ELF-1 (cell line): ENCODE measurements around the gene CHMP4A.

Experiments used
- DNase-seq: peaks from one replicate; pipeline ENCODE4 v3.0.0-alpha.2; 2016; ENCODE audit warnings: low read depth, low spot score

Gene CHMP4A

GRCh38 chr14:24196071-24197055 is 16.9 kb downstream of the CHMP4A start:
- peak; percentile 60 for DNase-seq

- DNase-seq: peak; percentile 92
Measured at GRCh38 chr14:24195186-24196070, 17.9 kb downstream of the CHMP4A start, which contains the start of gene TM9SF1. TSS of gene TM9SF1 (minus strand) at chr14:24195441. CDS start at chr14:24195019, 422 bp downstream.

GRCh38 chr14:24194873-24195185 is 18.5 kb downstream of the CHMP4A start:
- DNase-seq: no peak

GRCh38 chr14:24194186-24194872 is 19.0 kb downstream of the CHMP4A start:
- no peak for DNase-seq

GRCh38 chr14:24192933-24193332 is 20.4 kb downstream of the CHMP4A start:
- no peak for DNase-seq

GRCh38 chr14:24190416-24190815 is 22.9 kb downstream of the CHMP4A start:
- no peak for DNase-seq

- no peak for DNase-seq
Measured at GRCh38 chr14:24189460-24189859, 23.8 kb downstream of the CHMP4A start.

GRCh38 chr14:24189059-24189375 is 24.3 kb downstream of the CHMP4A start:
- no peak for DNase-seq

- DNase-seq: peak; percentile 98
Measured at GRCh38 chr14:24188251-24189058, 24.8 kb downstream of the CHMP4A start, which contains the start of gene IPO4. TSS of gene IPO4 (minus strand) at chr14:24188816. CDS start at chr14:24188787, 29 bp downstream.

- DNase-seq: no peak
Measured at GRCh38 chr14:24187539-24187915, 25.8 kb downstream of the CHMP4A start.

GRCh38 chr14:24186831-24187538 is 26.3 kb downstream of the CHMP4A start:
- no peak for DNase-seq

GRCh38 chr14:24185741-24186140 is 27.5 kb downstream of the CHMP4A start:
- DNase-seq: no peak

- DNase-seq: no peak
Measured at GRCh38 chr14:24185026-24185425, 28.3 kb downstream of the CHMP4A start.

GRCh38 chr14:24184104-24184970 is 29.0 kb downstream of the CHMP4A start:
- DNase-seq: no peak

- DNase-seq: no peak
Measured at GRCh38 chr14:24183014-24183481, 30.2 kb downstream of the CHMP4A start.

GRCh38 chr14:24182110-24182882 is 31.0 kb downstream of the CHMP4A start:
- DNase-seq: no peak

- DNase-seq: no peak
Measured at GRCh38 chr14:24181371-24182077, 31.8 kb downstream of the CHMP4A start.
